H54 (cell line): ENCODE measurements around the gene RASL10B.

Experiments
- DNase-seq: peaks from one replicate; pipeline ENCODE4 v3.0.0; 2011; ENCODE audit warnings: low spot score, mixed read lengths; ENCODE audit not compliant: insufficient read length
- FAIRE-seq: peaks from 3 replicates; lab custom pipeline; 2011; peaks lifted over from hg19 to GRCh38; lab: Jason Lieb, UNC
- POLR2A ChIP-seq: IDR thresholded peaks from 2 replicates; pipeline ENCODE4 v1.6.1; 2011; ENCODE audit warnings: low read depth, mild to moderate bottlenecking, low read length

RASL10B gene

GRCh38 chr17:35757243-35757642 is 25.8 kb downstream of the RASL10B start:
- FAIRE-seq (no peak), DNase-seq (no peak)
- TF ChIP-seq POLR2A = no peak

DNA sequence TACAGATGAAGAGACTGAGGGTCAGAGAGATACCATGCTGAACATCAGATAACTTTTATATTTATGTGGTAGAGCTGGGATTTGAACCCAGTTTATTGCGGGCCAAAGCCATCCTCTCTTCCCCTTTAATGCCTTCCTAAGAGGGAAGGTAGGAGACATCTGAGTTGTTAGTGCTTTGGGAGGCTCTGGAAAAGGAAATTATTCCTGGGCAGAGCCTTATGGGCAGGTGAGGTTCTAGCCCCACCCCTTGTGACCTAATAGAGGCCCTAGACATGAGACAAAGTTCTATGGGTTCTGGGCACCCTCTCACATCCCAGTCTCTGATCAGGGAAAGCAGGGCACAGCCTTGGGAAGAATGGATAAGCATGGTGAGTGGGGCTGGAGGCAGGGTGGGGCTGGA is 29.1 kb downstream of the RASL10B start, which contains the start of gene C17orf50:
Gene C17orf50, plus strand, starts transcription at position 301 of the 400 bp plus-strand sequence. Its CDS starts 55 bp downstream, at position 356.
- no peak for TF ChIP-seq POLR2A
- no peak for DNase-seq
- no peak for FAIRE-seq

DNA sequence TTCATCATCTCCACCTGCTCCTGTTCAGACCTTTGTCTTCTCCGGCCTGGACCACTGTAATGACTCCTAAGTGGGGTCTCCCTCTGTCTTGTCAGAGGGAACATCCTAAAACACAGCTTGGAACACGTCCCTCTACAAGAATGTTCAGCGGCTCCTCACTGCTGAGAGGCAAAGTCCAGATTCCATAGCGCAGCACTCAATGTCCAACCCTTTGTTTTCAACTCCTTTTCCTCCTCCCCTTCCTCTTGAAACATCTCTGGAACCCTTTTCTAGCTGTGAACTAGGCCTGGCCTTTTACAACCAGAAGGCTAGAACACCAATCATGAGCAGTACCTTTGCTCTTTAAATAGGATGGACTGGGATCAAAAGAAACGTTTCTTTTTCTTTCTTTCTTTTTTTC is 30.2 kb downstream of the RASL10B start:
- no peak for TF ChIP-seq POLR2A
- no peak for DNase-seq
- FAIRE-seq = no peak

GRCh38 chr17:35763767-35764122 is 32.3 kb downstream of the RASL10B start:
- TF ChIP-seq POLR2A = no peak
- FAIRE-seq = no peak

GRCh38 chr17:35764123-35764991 is 32.9 kb downstream of the RASL10B start:
- DNase-seq (peak; percentile 95), FAIRE-seq (no peak)
- no peak for TF ChIP-seq POLR2A

More at GRCh38 chr17:35763767-35764122, 32.3 kb downstream of the RASL10B start:
- no peak for DNase-seq

GRCh38 chr17:35765086-35765710 is 33.8 kb downstream of the RASL10B start:
- 0 out of 2 replicates have a peak, but pooled peaks have one; percentile 2 for TF ChIP-seq POLR2A

DNA sequence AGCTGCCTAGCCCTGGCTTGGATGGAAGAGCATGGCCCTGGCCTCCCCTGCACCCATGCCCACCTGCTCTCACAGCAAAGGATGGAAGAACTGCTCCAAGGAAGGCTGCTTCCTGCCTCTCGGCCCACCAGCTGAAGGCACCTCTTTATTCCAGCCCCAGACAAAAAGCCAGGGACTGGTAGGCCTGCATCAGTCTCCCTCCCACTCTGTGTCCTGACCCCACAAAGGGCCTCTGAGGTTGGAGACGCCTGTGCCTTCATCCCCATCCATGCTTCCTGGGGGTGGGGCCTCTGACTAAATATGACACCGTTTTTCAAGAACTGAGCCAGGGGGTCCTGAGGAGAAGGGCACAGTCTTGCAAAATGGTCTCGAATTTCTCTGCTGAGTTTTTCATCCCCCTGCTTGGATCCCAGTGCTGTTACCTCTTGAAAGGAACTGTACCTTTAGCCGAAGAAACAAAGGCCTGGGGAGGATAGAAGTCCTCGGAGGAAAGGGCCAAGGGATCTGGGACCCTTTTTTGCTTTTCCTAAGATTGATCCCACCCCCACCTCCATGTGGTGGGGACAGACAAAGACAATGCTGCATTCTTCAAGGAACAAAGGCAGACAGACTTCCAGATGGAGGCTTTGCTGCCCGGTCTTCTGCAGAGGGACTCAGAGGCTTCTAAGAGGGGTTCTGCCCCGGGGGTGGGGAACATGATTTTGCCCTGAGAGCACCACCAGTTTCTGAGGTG is 34.5 kb downstream of the RASL10B start:
- DNase-seq = no peak
- no peak for TF ChIP-seq POLR2A

More at GRCh38 chr17:35765086-35765710, 33.8 kb downstream of the RASL10B start:
- DNase-seq (no peak), FAIRE-seq (no peak)

GRCh38 chr17:35766489-35766877 is 35.0 kb downstream of the RASL10B start:
- FAIRE-seq (no peak), DNase-seq (no peak)
- no peak for TF ChIP-seq POLR2A

More for the DNA sequence above, 34.5 kb downstream of the RASL10B start:
- FAIRE-seq = no peak

DNA sequence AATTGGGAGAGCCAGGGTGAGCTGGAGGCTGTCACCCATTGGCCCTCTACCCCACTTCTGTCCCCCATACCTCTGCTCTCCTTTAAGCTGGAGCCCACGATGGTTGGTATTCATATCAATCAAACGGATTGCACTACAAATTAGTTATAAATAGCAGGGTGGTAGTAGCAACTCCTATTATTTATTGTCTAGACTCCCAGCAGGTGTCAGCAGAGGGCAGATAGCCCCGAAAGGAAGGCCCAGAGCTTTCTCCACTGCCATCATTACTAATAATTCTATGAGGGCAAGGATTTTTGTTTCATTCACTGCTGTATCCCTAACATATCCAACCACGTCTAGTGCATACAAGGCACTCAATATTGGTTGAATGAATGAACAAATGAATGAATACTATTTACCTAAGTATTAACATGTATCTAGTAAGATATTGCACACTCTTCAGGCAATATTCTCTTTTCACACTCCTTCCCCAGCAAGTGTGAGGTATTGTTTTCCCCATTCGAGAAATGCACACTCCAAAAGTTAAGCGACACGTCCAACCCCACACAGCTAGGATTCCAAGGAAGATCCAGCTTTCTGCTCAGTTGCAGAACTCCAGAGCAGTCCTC is 35.6 kb downstream of the RASL10B start:
- no peak for TF ChIP-seq POLR2A
- FAIRE-seq (no peak), DNase-seq (peak; percentile 72)

- no peak for FAIRE-seq
- TF ChIP-seq POLR2A = no peak
- no peak for DNase-seq
Observed at GRCh38 chr17:35768797-35769196, 37.4 kb downstream of the RASL10B start.

GRCh38 chr17:35769895-35770486 is 38.6 kb downstream of the RASL10B start:
- DNase-seq (no peak), FAIRE-seq (no peak)
- no peak for TF ChIP-seq POLR2A

DNA sequence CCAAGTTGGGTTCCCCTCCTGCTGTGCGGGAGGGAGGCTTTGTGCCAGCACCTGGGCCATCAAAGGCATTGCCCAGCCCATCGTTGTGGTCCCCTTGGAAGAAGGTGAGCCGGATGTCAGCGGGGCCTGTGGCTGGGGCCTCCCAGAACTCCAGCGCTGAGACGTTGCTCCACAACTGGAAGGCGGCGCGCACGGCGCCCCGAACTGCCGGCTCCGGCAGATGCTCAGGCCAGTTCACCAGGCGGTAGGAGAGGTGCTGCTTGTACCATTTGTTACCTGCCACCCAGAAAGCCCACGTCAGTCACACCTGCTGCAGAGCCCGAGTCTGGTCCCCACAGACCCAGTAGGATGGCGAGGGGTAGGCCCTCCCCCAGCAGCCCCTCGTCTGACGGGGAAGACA is 41.7 kb downstream of the RASL10B start:
- no peak for TF ChIP-seq POLR2A
- FAIRE-seq = no peak

More for the DNA sequence above, 41.7 kb downstream of the RASL10B start:
- DNase-seq = no peak
